GM06990 (cell line): ENCODE measurements around the gene DUSP6.

Experiments
- DNase-seq: peaks from one replicate; pipeline ENCODE4 v3.0.0-alpha.2; 2011; ENCODE audit not compliant: insufficient read length; ENCODE audit errors: extremely low read depth
- H3K27me3 ChIP-seq: replicated peaks from 2 replicates; pipeline ENCODE4 v1.6.0; 2011; ENCODE audit warnings: low read length; ENCODE audit not compliant: control insufficient read depth, insufficient read depth
- H3K36me3 ChIP-seq: 2 replicates; pipeline ENCODE4 v1.5.1; 2011; ENCODE audit warnings: low read length; ENCODE audit not compliant: control insufficient read depth, insufficient read depth
- H3K4me3 ChIP-seq: replicated peaks from 2 replicates; pipeline ENCODE4 v1.5.1; 2011; ENCODE audit warnings: low read depth, mild to moderate bottlenecking, control low read depth, low read length
- TF ChIP-seq, protein P1 (sequence below): IDR thresholded peaks from 2 replicates; pipeline ENCODE4 v1.5.1; 2011; ENCODE audit warnings: low read length, control low read depth, mild to moderate bottlenecking, inconsistent platforms; ENCODE audit not compliant: insufficient read depth, poor library complexity, severe bottlenecking

The DUSP6 gene

DNA sequence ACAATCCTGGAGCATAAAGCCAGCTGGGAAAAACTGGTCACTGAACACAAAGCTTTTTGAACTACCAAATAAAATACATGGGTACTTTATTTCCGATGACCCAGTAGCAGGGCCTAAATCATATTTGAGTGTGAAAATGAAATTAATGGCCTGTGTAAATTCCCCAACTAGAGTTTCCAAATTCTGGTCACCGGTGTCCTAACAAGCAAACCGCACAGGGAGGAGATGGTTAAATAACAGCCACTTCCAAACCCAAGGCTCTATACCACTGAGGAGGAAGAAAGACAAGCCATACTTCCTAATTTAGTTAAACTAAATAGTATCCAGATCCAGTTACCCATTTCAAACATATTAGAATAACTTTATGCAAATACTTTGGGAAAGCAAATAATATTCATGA is 40.1 kb upstream of the DUSP6 start:
- DNase-seq, result no peak
- TF ChIP-seq, protein P1, sequence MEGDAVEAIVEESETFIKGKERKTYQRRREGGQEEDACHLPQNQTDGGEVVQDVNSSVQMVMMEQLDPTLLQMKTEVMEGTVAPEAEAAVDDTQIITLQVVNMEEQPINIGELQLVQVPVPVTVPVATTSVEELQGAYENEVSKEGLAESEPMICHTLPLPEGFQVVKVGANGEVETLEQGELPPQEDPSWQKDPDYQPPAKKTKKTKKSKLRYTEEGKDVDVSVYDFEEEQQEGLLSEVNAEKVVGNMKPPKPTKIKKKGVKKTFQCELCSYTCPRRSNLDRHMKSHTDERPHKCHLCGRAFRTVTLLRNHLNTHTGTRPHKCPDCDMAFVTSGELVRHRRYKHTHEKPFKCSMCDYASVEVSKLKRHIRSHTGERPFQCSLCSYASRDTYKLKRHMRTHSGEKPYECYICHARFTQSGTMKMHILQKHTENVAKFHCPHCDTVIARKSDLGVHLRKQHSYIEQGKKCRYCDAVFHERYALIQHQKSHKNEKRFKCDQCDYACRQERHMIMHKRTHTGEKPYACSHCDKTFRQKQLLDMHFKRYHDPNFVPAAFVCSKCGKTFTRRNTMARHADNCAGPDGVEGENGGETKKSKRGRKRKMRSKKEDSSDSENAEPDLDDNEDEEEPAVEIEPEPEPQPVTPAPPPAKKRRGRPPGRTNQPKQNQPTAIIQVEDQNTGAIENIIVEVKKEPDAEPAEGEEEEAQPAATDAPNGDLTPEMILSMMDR, result no peak

DNA sequence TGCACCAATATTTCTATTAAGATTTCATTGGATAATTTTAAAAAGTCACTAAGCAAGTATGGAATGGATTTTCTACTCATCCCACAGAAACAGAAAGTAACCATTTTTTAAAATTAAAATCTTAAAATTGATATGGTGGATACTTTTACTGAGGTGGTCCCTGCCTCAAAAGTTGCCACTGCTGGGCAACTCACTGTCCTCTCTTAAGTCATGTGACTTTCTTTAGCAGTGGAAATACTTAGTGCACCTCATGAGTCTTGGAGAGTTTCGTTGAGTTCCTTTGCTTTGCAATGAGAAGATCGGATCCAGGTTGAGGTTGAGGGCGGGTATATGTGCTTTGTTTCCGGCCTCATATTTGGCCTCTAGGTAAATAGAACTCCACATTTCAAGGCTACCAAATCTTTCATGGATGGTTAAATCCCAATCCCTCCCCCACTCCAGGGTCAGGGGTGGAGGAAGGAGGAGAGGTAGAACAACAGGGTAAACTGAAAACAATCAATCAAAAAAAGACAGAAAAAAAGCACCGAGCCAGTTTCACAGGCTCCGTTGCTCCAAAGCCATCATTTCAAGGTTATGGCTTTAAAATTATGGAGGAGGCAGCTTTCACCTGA is 39.5 kb upstream of the DUSP6 start:
- Histone ChIP-seq H3K4me3 (no peak overlapping the region), H3K27me3 (no peaks in the 10 kb centered on the region), H3K36me3 (no peaks in the 10 kb centered on the region)
- no peak for DNase-seq
- TF ChIP-seq, protein P1, result no peak

More for the DNA sequence above, 40.1 kb upstream of the DUSP6 start:
- no peak overlapping the region for H3K4me3 ChIP-seq
- no peaks in the 10 kb centered on the region for H3K27me3 ChIP-seq
- H3K36me3 ChIP-seq, result no peaks in the 10 kb centered on the region

DNA sequence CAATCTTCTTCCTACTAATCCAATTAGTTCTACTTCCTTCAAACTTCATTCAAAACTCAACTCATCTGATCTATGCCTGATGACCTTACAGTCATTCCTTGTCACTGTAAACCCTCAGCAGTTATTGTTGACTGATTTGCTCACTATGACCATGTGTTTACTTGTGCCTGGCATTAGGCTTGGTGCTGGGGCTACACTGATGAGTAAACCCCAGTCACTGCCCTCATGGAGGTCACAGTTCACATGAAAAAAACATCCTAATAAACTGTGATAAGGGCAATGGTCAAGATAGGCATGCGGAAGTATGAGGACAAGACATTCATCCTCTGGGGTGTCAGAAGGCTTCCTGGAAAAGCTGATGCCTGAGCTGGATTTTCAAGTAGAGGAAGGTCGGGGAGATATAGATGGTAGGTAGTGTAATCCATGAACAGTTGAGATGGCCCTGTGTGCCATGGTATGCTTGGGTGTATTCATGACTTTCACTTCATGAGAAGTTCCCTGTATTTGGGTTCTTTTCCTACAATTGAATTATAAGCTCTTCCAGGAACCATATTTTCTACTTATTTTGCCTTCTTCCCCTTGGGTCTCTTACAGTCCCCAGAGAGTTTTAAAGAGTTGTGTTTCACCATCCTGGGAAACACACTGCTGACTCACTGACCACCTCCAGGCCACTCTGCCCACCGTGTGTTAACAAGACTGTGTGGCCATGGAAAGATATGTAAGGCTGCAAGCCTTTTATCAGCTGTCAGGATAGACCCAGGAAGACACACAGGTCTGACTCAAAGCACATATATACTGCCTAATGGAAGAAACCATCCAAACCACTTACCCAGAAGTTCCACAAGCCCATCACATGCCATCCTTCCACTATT is 38.7 kb upstream of the DUSP6 start:
- no peak for DNase-seq
- TF ChIP-seq, protein P1, result no peak

DNA sequence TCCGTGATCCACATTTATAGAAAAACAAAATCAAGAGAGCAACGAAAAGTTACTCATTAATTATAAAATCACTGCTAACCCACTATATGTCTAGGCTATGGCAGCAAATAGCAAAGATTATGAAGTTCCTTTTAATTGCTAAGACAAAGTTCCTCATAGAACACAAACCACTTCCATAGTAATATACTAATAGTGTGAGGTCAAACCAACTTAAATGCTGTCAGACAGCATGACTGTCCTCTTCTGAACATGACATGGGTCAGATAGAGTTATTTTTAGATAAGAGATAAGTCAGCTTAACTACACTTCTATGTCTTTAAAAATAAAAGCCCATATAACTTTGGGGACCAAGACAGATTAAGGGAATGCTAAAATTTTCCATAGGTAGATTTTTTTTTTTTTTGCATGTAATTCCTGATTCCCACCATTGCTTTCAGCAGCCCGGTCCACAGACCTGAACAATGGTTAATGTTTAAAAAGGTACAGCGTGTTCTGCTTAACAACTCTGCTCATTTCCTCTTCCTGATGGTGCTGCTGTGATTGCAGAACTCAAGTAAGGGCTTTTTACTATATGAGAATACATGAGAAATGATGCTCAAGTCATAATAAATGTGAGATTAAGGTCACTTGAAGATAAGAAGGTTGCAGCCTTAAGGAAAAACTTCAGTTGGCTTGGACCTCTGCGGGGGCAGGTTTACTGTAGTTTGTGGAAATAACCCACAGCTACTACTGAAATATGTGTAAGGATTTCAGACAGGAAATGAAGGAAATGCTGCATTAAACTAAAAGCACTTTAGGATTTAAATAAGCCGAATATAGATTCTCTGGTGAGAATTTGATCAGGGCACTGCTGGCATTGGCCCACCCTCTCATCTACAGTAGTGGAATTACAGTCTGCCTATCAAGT is 37.7 kb upstream of the DUSP6 start:
- H3K36me3 ChIP-seq, result no peaks in the 10 kb centered on the region
- no peaks in the 10 kb centered on the region for H3K27me3 ChIP-seq
- DNase-seq, result no peak
- no peak overlapping the region for H3K4me3 ChIP-seq
- TF ChIP-seq, protein P1, result no peak

More for the DNA sequence above, 38.7 kb upstream of the DUSP6 start:
- H3K4me3 ChIP-seq, result no peak overlapping the region
- no peaks in the 10 kb centered on the region for H3K27me3 ChIP-seq
- no peaks in the 10 kb centered on the region for H3K36me3 ChIP-seq

DNA sequence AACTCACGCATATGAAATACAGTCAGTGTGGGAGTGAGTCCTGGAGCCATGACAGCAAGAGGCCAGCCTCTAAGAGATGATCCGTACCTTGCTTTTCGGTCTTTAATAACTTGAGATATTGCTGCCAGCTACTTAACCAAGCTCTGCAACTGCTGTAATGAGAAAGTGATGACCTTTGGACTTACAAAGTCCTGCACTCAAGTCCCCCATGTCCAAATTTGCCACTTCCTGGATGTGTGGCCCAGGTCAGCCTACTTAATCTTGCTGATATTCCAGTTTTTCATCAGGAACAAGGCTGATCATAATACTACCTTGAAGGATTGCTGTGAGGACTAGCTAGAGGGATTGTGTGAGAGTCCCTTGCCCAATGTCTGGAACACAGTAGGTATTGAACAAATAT is 33.8 kb upstream of the DUSP6 start:
- DNase-seq, result no peak
- Histone ChIP-seq H3K4me3 (no peak overlapping the region), H3K36me3 (no peaks in the 10 kb centered on the region), H3K27me3 (no peaks in the 10 kb centered on the region)
- TF ChIP-seq, protein P1, result no peak
